Activated CD4-positive, CD25-positive, alpha-beta regulatory T cell treated with anti-CD3 and anti-CD28 coated beads, Interleukin-2, amount 50 U/mL, for 72 hours (primary cell): ENCODE data around the gene CERS1.

Experiments used
- DNase-seq: peaks from one replicate; pipeline ENCODE4 v3.0.0; 2021

The CERS1 gene

GRCh38 chr19:18855647-18856384 lies 40.1 kb downstream of the CERS1 start:
- DNase-seq = no peak

- DNase-seq = no peak
Measured at GRCh38 chr19:18854982-18855381, 41.0 kb downstream of the CERS1 start.

- no peak for DNase-seq
Measured at GRCh38 chr19:18853755-18854427, 42.1 kb downstream of the CERS1 start.

GRCh38 chr19:18852648-18853047 lies 43.3 kb downstream of the CERS1 start:
- no peak for DNase-seq

GRCh38 chr19:18851673-18852325 lies 44.2 kb downstream of the CERS1 start:
- no peak for DNase-seq

- no peak for DNase-seq
Measured at GRCh38 chr19:18850471-18851375, 45.2 kb downstream of the CERS1 start.

- DNase-seq = no peak
Measured at GRCh38 chr19:18849838-18850400, 46.0 kb downstream of the CERS1 start.

GRCh38 chr19:18848878-18849661 lies 46.9 kb downstream of the CERS1 start:
- no peak for DNase-seq

GRCh38 chr19:18847549-18848463 lies 48.2 kb downstream of the CERS1 start:
- no peak for DNase-seq

- DNase-seq = peak; percentile 56
Measured at GRCh38 chr19:18846862-18847548, 49.0 kb downstream of the CERS1 start.

- DNase-seq = no peak
Measured at GRCh38 chr19:18845961-18846360, 50.0 kb downstream of the CERS1 start.

GRCh38 chr19:18844806-18845329 lies 51.1 kb downstream of the CERS1 start:
- no peak for DNase-seq

GRCh38 chr19:18843960-18844359 lies 52.0 kb downstream of the CERS1 start:
- DNase-seq = no peak

- DNase-seq = no peak
Measured at GRCh38 chr19:18842166-18842565, 53.8 kb downstream of the CERS1 start.

- no peak for DNase-seq
Measured at GRCh38 chr19:18841400-18841799, 54.6 kb downstream of the CERS1 start.

GRCh38 chr19:18840288-18841267 lies 55.4 kb downstream of the CERS1 start:
- DNase-seq = no peak

- DNase-seq = no peak
Measured at GRCh38 chr19:18839465-18840287, 56.3 kb downstream of the CERS1 start.

GRCh38 chr19:18834644-18834984 lies 61.3 kb downstream of the CERS1 start:
- no peak for DNase-seq
